ENCODE results near the gene PCDH18. TPM values are rescaled to one million over a fixed set of nuclear protein-coding genes. Genes with fewer than 3 reads are reported as not detected.

The PCDH18 gene
- total RNA-seq, 4 donors from 2014 or later: 4.1 to 11.5 (median 6.8) TPM

- peak overlapping the region; percentile 52 for H3K4me3 ChIP-seq
- TF ChIP-seq CTCF (IDR thresholded peaks at IDR 0.05) (no peak), POLR2A (IDR thresholded peaks at IDR 0.05) (peak in 1 of 2 donors; percentile 15), POLR2AphosphoS5 (IDR thresholded peaks at IDR 0.05) (peak in 1 of 3 donors; percentile 68), EP300 (IDR thresholded peaks at IDR 0.05) (no peak)
- H3K36me3 ChIP-seq: no peaks in the 10 kb centered on the region
Measured at GRCh38 chr4:137530176-137530575, 2.1 kb downstream of the PCDH18 start.

GRCh38 chr4:137529432-137529831, 2.9 kb downstream of the PCDH18 start:
- DNase-seq (ENCODE audit: low spot score in 2 of 2): no peak
- no peaks in the 10 kb centered on the region for H3K9me3 ChIP-seq
- peaks cover 12% of the 10 kb centered on the region for H3K4me1 ChIP-seq
- no peak for TF ChIP-seq CTCF (IDR thresholded peaks at IDR 0.05)
- no peak for TF ChIP-seq EP300 (IDR thresholded peaks at IDR 0.05)
- no peak for TF ChIP-seq POLR2A (IDR thresholded peaks at IDR 0.05)
- no peak for TF ChIP-seq POLR2AphosphoS5 (IDR thresholded peaks at IDR 0.05)
- H3K4me3 ChIP-seq: peak overlapping the region; percentile 52
- H3K36me3 ChIP-seq: no peaks in the 10 kb centered on the region
- peak overlapping the region; percentile 81 for H3K27ac ChIP-seq
- no peaks in the 10 kb centered on the region for H3K27me3 ChIP-seq
- 33% methylated on average over 5 of the region's 5 CpGs for WGBS

More at GRCh38 chr4:137530176-137530575, 2.1 kb downstream of the PCDH18 start:
- 83% methylated on average over 7 of the region's 7 CpGs for WGBS
- Histone ChIP-seq H3K9me3 (no peaks in the 10 kb centered on the region), H3K4me1 (peaks cover 10% of the 10 kb centered on the region), H3K27ac (peak overlapping the region; percentile 81), H3K27me3 (no peaks in the 10 kb centered on the region)
- no peak for DNase-seq (ENCODE audit: low spot score in 2 of 2)

- H3K27me3 ChIP-seq: no peaks in the 10 kb centered on the region
- no peaks in the 10 kb centered on the region for H3K9me3 ChIP-seq
- H3K4me1 ChIP-seq: peaks cover 12% of the 10 kb centered on the region
- TF ChIP-seq POLR2A (IDR thresholded peaks at IDR 0.05) (no peak), CTCF (IDR thresholded peaks at IDR 0.05) (no peak), EP300 (IDR thresholded peaks at IDR 0.05) (no peak), POLR2AphosphoS5 (IDR thresholded peaks at IDR 0.05) (no peak)
- H3K27ac ChIP-seq: peak overlapping the region; percentile 40
- DNase-seq (ENCODE audit: low spot score in 2 of 2): no peak
- no peaks in the 10 kb centered on the region for H3K36me3 ChIP-seq
- peak overlapping the region; percentile 52 for H3K4me3 ChIP-seq
- WGBS: 64% methylated on average over 4 of the region's 4 CpGs
Measured at GRCh38 chr4:137528673-137529072, 3.6 kb downstream of the PCDH18 start.

- Histone ChIP-seq H3K4me1 (peaks cover 5% of the 10 kb centered on the region), H3K27me3 (no peaks in the 10 kb centered on the region), H3K4me3 (peak overlapping the region; percentile 3), H3K36me3 (no peaks in the 10 kb centered on the region), H3K9me3 (no peaks in the 10 kb centered on the region), H3K27ac (no peak overlapping the region)
- TF ChIP-seq EP300 (IDR thresholded peaks at IDR 0.05): no peak
- no peak for TF ChIP-seq POLR2A (IDR thresholded peaks at IDR 0.05)
- no peak for TF ChIP-seq POLR2AphosphoS5 (IDR thresholded peaks at IDR 0.05)
- no peak for TF ChIP-seq CTCF (IDR thresholded peaks at IDR 0.05)
- no peak for DNase-seq (ENCODE audit: low spot score in 2 of 2)
Measured at GRCh38 chr4:137526681-137527080, 5.6 kb downstream of the PCDH18 start.

GRCh38 chr4:137524725-137525369, 7.4 kb downstream of the PCDH18 start:
- Histone ChIP-seq H3K27ac (no peak overlapping the region), H3K27me3 (no peaks in the 10 kb centered on the region), H3K9me3 (no peaks in the 10 kb centered on the region), H3K4me3 (no peak overlapping the region), H3K36me3 (peaks cover 7% of the 10 kb centered on the region), H3K4me1 (peaks cover 5% of the 10 kb centered on the region)
- TF ChIP-seq POLR2AphosphoS5 (IDR thresholded peaks at IDR 0.05) (no peak), EP300 (IDR thresholded peaks at IDR 0.05) (no peak), CTCF (IDR thresholded peaks at IDR 0.05) (no peak), POLR2A (IDR thresholded peaks at IDR 0.05) (no peak)
- 31% methylated on average over 4 of the region's 4 CpGs for WGBS
- DNase-seq (ENCODE audit: low spot score in 2 of 2): no peak
